Measurements from ENCODE around the gene ATXN10. TPM values are rescaled to one million over a fixed set of nuclear protein-coding genes. Genes with fewer than 3 reads are reported as not detected.
"Not testable (repeated sequence)": the region's sequence is repeated elsewhere in the genome, so short reads cannot be mapped to it uniquely, and the experiment has no call there.

The ATXN10 gene
- total RNA-seq, 5 donors from 2014 or later (not counting 1 experiment from before 2014, with no cell fraction given) = 58.9 to 85.0 (median 69.6) TPM

GRCh38 chr22:45709866-45710265 is 38.2 kb downstream of the ATXN10 start:
- Histone ChIP-seq H3K4me3 (ENCODE audit: control insufficient read depth in 1 of 2, extremely low read depth in 1 of 2, low read length in 1 of 2) (no peak overlapping the region), H3K9me3 (no peaks in the 10 kb centered on the region), H3K27ac (ENCODE audit: low read length) (no peak overlapping the region), H3K27me3 (replicated peaks in 1 of 2; ENCODE audit: control insufficient read depth in 2 of 2, extremely low read depth in 1 of 2, insufficient read depth in 2 of 2, low read length in 1 of 2) (no peaks in the 10 kb centered on the region), H3K4me1 (ENCODE audit: control insufficient read depth in 1 of 2, extremely low read depth in 1 of 2, insufficient read depth in 2 of 2, low read length in 2 of 2) (no peaks in the 10 kb centered on the region), H3K36me3 (ENCODE audit: control insufficient read depth in 2 of 2, extremely low read depth in 1 of 2, insufficient read depth in 1 of 2, low read length in 1 of 2) (peaks cover 3 to 23% of the 10 kb centered on the region in 2 donors)
- ChIA-PET POLR2A (no interaction called here), CTCF (no interaction called here)
- no peaks in the 10 kb centered on the region for H3K9me3 Mint-ChIP-seq
- no peaks in the 10 kb centered on the region for H3K27me3 Mint-ChIP-seq
- H3K4me3 Mint-ChIP-seq = no peak overlapping the region
- H3K4me1 Mint-ChIP-seq = peaks cover 16 to 36% (median 25%) of the 10 kb centered on the region in 3 donors
- H3K27ac Mint-ChIP-seq = no peak overlapping the region
- 86% methylated on average over 2 of the region's 2 CpGs for WGBS (ENCODE audit: insufficient coverage)
- ATAC-seq (replicated peaks in 1 of 4) (no peak), DNase-seq (no peak)
- peaks cover 57% of the 10 kb centered on the region for H3K36me3 Mint-ChIP-seq

GRCh38 chr22:45710469-45710868 is 38.8 kb downstream of the ATXN10 start:
- POLR2A ChIA-PET = no interaction called here
- 100% methylated on average over 1 of the region's 3 CpGs for WGBS (ENCODE audit: insufficient coverage)
- Mint-ChIP-seq H3K4me1 (peaks cover 16 to 35% (median 27%) of the 10 kb centered on the region in 3 donors), H3K36me3 (peaks cover 58% of the 10 kb centered on the region), H3K9me3 (no peaks in the 10 kb centered on the region), H3K27ac (no peak overlapping the region), H3K4me3 (no peak overlapping the region), H3K27me3 (no peaks in the 10 kb centered on the region)
- Histone ChIP-seq H3K27me3 (replicated peaks in 1 of 2; ENCODE audit: control insufficient read depth in 2 of 2, extremely low read depth in 1 of 2, insufficient read depth in 2 of 2, low read length in 1 of 2) (no peaks in the 10 kb centered on the region), H3K4me1 (ENCODE audit: control insufficient read depth in 1 of 2, extremely low read depth in 1 of 2, insufficient read depth in 2 of 2, low read length in 2 of 2) (no peaks in the 10 kb centered on the region), H3K9me3 (no peaks in the 10 kb centered on the region), H3K36me3 (ENCODE audit: control insufficient read depth in 2 of 2, extremely low read depth in 1 of 2, insufficient read depth in 1 of 2, low read length in 1 of 2) (peaks cover 3 to 26% of the 10 kb centered on the region in 2 donors), H3K4me3 (ENCODE audit: control insufficient read depth in 1 of 2, extremely low read depth in 1 of 2, low read length in 1 of 2) (no peak overlapping the region), H3K27ac (ENCODE audit: low read length) (no peak overlapping the region)
- CTCF ChIA-PET = no interaction called here
- DNase-seq (no peak), ATAC-seq (replicated peaks in 1 of 4) (no peak)

GRCh38 chr22:45714390-45714789 is 42.8 kb downstream of the ATXN10 start:
- peaks cover 3 to 31% of the 10 kb centered on the region in 2 donors for H3K36me3 ChIP-seq (ENCODE audit: control insufficient read depth in 2 of 2, extremely low read depth in 1 of 2, insufficient read depth in 1 of 2, low read length in 1 of 2)
- H3K4me1 ChIP-seq (ENCODE audit: control insufficient read depth in 1 of 2, extremely low read depth in 1 of 2, insufficient read depth in 2 of 2, low read length in 2 of 2); POLR2A ChIA-PET; H3K27ac ChIP-seq (ENCODE audit: low read length); H3K27ac Mint-ChIP-seq; CTCF ChIA-PET; H3K4me3 ChIP-seq (ENCODE audit: control insufficient read depth in 1 of 2, extremely low read depth in 1 of 2, low read length in 1 of 2); H3K9me3 Mint-ChIP-seq; H3K4me3 Mint-ChIP-seq; ATAC-seq (replicated peaks in 1 of 4); H3K9me3 ChIP-seq; H3K27me3 Mint-ChIP-seq; DNase-seq; H3K27me3 ChIP-seq (replicated peaks in 1 of 2; ENCODE audit: control insufficient read depth in 2 of 2, extremely low read depth in 1 of 2, insufficient read depth in 2 of 2, low read length in 1 of 2): not testable (repeated sequence)
- Mint-ChIP-seq H3K36me3 (peaks cover 41% of the 10 kb centered on the region), H3K4me1 (peaks cover 6 to 18% (median 13%) of the 10 kb centered on the region in 3 donors)
- WGBS (ENCODE audit: insufficient coverage) = no CpG with 5 or more reads among the region's 4 CpGs

- no CpG with 5 or more reads among the region's 1 CpG for WGBS (ENCODE audit: insufficient coverage)
- ChIA-PET CTCF (no interaction called here), POLR2A (no interaction called here)
- DNase-seq = no peak
- Mint-ChIP-seq H3K27ac (no peak overlapping the region), H3K4me1 (peaks cover 10 to 18% (median 15%) of the 10 kb centered on the region in 3 donors), H3K36me3 (peaks cover 52% of the 10 kb centered on the region), H3K4me3 (no peak overlapping the region), H3K27me3 (no peaks in the 10 kb centered on the region), H3K9me3 (no peaks in the 10 kb centered on the region)
- no peaks in the 10 kb centered on the region for H3K9me3 ChIP-seq
- no peaks in the 10 kb centered on the region for H3K27me3 ChIP-seq (replicated peaks in 1 of 2; ENCODE audit: control insufficient read depth in 2 of 2, extremely low read depth in 1 of 2, insufficient read depth in 2 of 2, low read length in 1 of 2)
- H3K36me3 ChIP-seq (ENCODE audit: control insufficient read depth in 2 of 2, extremely low read depth in 1 of 2, insufficient read depth in 1 of 2, low read length in 1 of 2) = peaks cover 0 to 32% of the 10 kb centered on the region in 2 donors
- H3K4me3 ChIP-seq (ENCODE audit: control insufficient read depth in 1 of 2, extremely low read depth in 1 of 2, low read length in 1 of 2) = no peak overlapping the region
- ATAC-seq (replicated peaks in 1 of 4) = no peak
- no peaks in the 10 kb centered on the region for H3K4me1 ChIP-seq (ENCODE audit: control insufficient read depth in 1 of 2, extremely low read depth in 1 of 2, insufficient read depth in 2 of 2, low read length in 2 of 2)
- H3K27ac ChIP-seq (ENCODE audit: low read length) = no peak overlapping the region
Measured at GRCh38 chr22:45717789-45718188, 46.2 kb downstream of the ATXN10 start.

- POLR2A ChIA-PET = no interaction called here
- no peaks in the 10 kb centered on the region for H3K27me3 ChIP-seq (replicated peaks in 1 of 2; ENCODE audit: control insufficient read depth in 2 of 2, extremely low read depth in 1 of 2, insufficient read depth in 2 of 2, low read length in 1 of 2)
- peaks cover 0 to 32% of the 10 kb centered on the region in 2 donors for H3K36me3 ChIP-seq (ENCODE audit: control insufficient read depth in 2 of 2, extremely low read depth in 1 of 2, insufficient read depth in 1 of 2, low read length in 1 of 2)
- Mint-ChIP-seq H3K4me3 (no peak overlapping the region), H3K27ac (no peak overlapping the region), H3K36me3 (peaks cover 49% of the 10 kb centered on the region), H3K9me3 (no peaks in the 10 kb centered on the region), H3K27me3 (no peaks in the 10 kb centered on the region), H3K4me1 (peaks cover 11 to 21% (median 18%) of the 10 kb centered on the region in 3 donors)
- no peaks in the 10 kb centered on the region for H3K9me3 ChIP-seq
- CTCF ChIA-PET = no interaction called here
- WGBS (ENCODE audit: insufficient coverage) = no CpG with 5 or more reads among the region's 4 CpGs
- no peak overlapping the region for H3K27ac ChIP-seq (ENCODE audit: low read length)
- ATAC-seq (replicated peaks in 1 of 4) (no peak), DNase-seq (no peak)
- H3K4me3 ChIP-seq (ENCODE audit: control insufficient read depth in 1 of 2, extremely low read depth in 1 of 2, low read length in 1 of 2) = no peak overlapping the region
- H3K4me1 ChIP-seq (ENCODE audit: control insufficient read depth in 1 of 2, extremely low read depth in 1 of 2, insufficient read depth in 2 of 2, low read length in 2 of 2) = peaks cover 0 to 2% of the 10 kb centered on the region in 2 experiments
Measured at GRCh38 chr22:45718391-45718790, 46.8 kb downstream of the ATXN10 start.

GRCh38 chr22:45720839-45721378 is 49.3 kb downstream of the ATXN10 start:
- POLR2A ChIA-PET = no interaction called here
- peaks cover 45% of the 10 kb centered on the region for H3K36me3 Mint-ChIP-seq
- H3K36me3 ChIP-seq (ENCODE audit: control insufficient read depth in 2 of 2, extremely low read depth in 1 of 2, insufficient read depth in 1 of 2, low read length in 1 of 2) = peaks cover 0 to 25% of the 10 kb centered on the region in 2 donors

GRCh38 chr22:45722006-45722405 is 50.4 kb downstream of the ATXN10 start:
- ATAC-seq (replicated peaks in 1 of 4) (no peak), DNase-seq (no peak)
- H3K27ac Mint-ChIP-seq = no peak overlapping the region
- peaks cover 37 to 48% (median 48%) of the 10 kb centered on the region in 3 donors for H3K4me1 Mint-ChIP-seq
- 100% methylated on average over 1 of the region's 2 CpGs for WGBS (ENCODE audit: insufficient coverage)
- H3K27me3 Mint-ChIP-seq = no peaks in the 10 kb centered on the region
- POLR2A ChIA-PET = no interaction called here
- peaks cover 0 to 24% of the 10 kb centered on the region in 2 donors for H3K36me3 ChIP-seq (ENCODE audit: control insufficient read depth in 2 of 2, extremely low read depth in 1 of 2, insufficient read depth in 1 of 2, low read length in 1 of 2)
- H3K36me3 Mint-ChIP-seq = peaks cover 51% of the 10 kb centered on the region
- CTCF ChIA-PET = no interaction called here
- no peak overlapping the region for H3K27ac ChIP-seq (ENCODE audit: low read length)
- peaks cover 0 to 4% of the 10 kb centered on the region in 2 experiments for H3K4me1 ChIP-seq (ENCODE audit: control insufficient read depth in 1 of 2, extremely low read depth in 1 of 2, insufficient read depth in 2 of 2, low read length in 2 of 2)
- H3K27me3 ChIP-seq (replicated peaks in 1 of 2; ENCODE audit: control insufficient read depth in 2 of 2, extremely low read depth in 1 of 2, insufficient read depth in 2 of 2, low read length in 1 of 2) = no peaks in the 10 kb centered on the region
- no peak overlapping the region for H3K4me3 ChIP-seq (ENCODE audit: control insufficient read depth in 1 of 2, extremely low read depth in 1 of 2, low read length in 1 of 2)
- H3K9me3 Mint-ChIP-seq = no peaks in the 10 kb centered on the region
- H3K9me3 ChIP-seq = no peaks in the 10 kb centered on the region
- H3K4me3 Mint-ChIP-seq = no peak overlapping the region

More at GRCh38 chr22:45720839-45721378, 49.3 kb downstream of the ATXN10 start:
- no peak overlapping the region for H3K4me3 Mint-ChIP-seq
- Histone ChIP-seq H3K4me3 (ENCODE audit: control insufficient read depth in 1 of 2, extremely low read depth in 1 of 2, low read length in 1 of 2) (no peak overlapping the region), H3K9me3 (no peaks in the 10 kb centered on the region), H3K27me3 (replicated peaks in 1 of 2; ENCODE audit: control insufficient read depth in 2 of 2, extremely low read depth in 1 of 2, insufficient read depth in 2 of 2, low read length in 1 of 2) (no peaks in the 10 kb centered on the region), H3K27ac (ENCODE audit: low read length) (no peak overlapping the region), H3K4me1 (ENCODE audit: control insufficient read depth in 1 of 2, extremely low read depth in 1 of 2, insufficient read depth in 2 of 2, low read length in 2 of 2) (peaks cover 0 to 4% of the 10 kb centered on the region in 2 experiments)
- no CpG with 5 or more reads among the region's 5 CpGs for WGBS (ENCODE audit: insufficient coverage)
- no peak for ATAC-seq (replicated peaks in 1 of 4)
- H3K27me3 Mint-ChIP-seq = no peaks in the 10 kb centered on the region
- no peak overlapping the region for H3K27ac Mint-ChIP-seq
- CTCF ChIA-PET = no interaction called here
- H3K9me3 Mint-ChIP-seq = no peaks in the 10 kb centered on the region
- H3K4me1 Mint-ChIP-seq = peaks cover 26 to 40% (median 39%) of the 10 kb centered on the region in 3 donors
- no peak for DNase-seq
